ENCODE results near the gene LRG1.
"Not testable (repeated sequence)": the region's sequence is repeated elsewhere in the genome, so short reads cannot be mapped to it uniquely, and the experiment has no call there.

Gene LRG1

DNA sequence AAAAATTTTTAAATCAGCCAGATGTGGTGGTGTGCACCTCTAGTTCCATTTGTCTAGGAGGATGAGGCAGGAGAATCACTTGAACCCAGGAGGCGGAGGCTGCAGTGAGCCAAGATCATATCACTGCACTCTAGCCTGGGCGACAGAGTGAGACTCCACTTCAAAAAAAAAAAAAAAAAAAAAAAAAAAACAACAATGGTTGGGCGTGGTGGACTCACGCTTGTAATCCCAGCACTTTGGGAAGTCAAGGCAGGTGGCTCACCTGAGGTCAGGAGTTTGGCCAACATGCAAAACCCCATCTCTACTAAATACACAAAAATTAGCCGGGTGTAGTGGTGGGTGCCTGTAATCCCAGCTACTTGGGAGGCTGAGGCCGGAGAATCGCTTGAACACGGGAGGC is 12.5 kb downstream of the LRG1 start:
- DNase-seq (ENCODE audit: low read depth in 2 of 2) = not testable (repeated sequence)

DNA sequence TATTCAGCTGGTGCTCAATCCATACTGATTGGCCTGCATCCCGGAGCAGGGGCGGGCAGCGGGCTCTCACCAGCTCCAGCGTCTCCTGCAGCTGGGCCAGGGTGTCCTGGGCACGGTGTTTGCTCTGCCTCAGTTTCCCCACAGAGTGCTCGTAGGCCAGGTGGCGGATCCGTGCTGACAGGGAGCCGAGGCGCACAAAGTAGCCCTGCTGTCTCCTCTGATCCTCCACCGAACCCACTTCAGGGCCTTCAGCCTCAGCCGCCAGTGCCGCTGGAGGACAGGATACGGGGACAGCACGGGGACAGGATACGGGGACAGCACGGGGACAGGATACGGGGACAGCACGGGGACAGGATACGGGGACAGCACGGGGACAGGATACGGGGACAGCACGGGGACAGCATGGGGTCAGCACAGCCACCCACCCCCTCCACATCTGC is 14.3 kb downstream of the LRG1 start:
- no peak for DNase-seq (ENCODE audit: low read depth in 2 of 2)

DNA sequence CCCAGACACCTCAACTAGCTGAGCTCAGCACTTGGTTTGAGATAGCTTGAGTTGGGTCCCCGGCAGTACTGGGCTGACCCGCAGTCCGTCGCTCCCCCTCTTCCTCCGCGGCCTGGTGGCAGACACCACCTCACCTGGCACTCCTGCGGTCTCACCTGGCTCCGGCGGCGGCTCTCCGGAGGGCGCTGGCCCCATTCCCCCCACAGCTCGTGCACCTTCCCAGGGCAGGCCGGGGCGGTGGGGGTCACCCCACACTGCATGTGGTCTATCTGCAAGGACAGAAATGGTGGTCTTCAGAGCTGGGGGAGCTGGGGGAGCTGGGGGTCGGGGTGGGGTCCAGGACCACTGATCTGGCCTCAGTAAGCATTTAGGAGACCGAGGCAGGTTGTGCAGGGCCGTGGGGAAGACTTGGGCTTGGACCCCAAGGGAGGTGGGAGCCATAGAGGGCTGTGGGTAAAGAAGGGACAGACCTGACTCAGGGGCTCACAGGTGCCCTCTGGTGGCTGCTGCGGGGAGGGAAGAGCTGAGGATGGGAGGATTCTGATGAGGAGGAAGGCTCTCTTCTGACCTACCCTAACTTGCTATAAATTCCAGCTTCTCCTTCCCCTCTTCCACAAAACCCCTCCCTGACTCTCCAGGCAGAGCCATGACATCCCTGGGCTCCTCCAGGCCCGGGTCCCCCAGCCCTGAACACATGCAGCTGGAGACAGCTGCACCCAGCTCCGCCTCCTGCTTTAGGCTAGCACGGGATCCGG is 14.9 kb downstream of the LRG1 start:
- DNase-seq (ENCODE audit: low read depth in 2 of 2) = peak; percentile 40 to 41

DNA sequence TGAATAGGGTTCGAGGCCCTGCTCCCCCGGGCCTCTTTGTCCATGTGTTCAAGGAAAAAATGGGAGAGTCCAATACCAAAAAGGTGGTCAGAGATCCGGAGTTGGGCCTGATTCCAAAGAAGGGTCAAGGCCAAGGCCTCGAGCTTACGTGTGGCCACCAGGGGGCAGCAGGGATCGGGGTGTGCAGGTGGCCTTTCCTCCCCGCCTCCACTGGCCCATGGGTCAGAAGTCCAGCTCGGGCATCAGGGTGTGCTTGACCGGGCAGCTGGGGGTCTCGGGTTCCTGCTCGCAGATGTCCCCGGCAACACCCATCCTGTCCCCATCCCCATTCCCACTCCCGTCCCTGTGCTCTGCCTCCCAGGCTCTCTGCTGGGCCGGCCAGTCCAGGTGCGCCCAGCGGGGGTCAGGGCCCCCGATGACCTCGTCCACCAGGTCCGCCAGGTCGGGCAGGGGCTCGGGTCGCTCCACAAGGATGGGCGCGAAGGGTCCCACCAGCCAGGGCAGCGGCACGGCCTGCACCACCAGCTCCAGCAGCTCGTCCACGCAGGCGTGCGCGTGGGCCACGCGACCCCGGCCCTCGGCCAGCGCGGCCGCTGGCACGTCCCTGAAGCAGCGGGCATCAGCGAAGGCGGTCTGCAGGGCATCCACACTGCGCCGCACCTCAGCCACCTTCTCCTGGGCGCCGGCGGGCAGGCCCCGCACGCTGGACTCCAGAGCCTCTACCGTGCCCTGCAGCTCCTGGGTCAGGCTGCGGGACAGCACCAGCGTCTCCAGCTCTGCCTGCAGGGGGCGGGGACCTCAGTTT is 16.3 kb downstream of the LRG1 start:
- DNase-seq (ENCODE audit: low read depth in 2 of 2) = no peak

DNA sequence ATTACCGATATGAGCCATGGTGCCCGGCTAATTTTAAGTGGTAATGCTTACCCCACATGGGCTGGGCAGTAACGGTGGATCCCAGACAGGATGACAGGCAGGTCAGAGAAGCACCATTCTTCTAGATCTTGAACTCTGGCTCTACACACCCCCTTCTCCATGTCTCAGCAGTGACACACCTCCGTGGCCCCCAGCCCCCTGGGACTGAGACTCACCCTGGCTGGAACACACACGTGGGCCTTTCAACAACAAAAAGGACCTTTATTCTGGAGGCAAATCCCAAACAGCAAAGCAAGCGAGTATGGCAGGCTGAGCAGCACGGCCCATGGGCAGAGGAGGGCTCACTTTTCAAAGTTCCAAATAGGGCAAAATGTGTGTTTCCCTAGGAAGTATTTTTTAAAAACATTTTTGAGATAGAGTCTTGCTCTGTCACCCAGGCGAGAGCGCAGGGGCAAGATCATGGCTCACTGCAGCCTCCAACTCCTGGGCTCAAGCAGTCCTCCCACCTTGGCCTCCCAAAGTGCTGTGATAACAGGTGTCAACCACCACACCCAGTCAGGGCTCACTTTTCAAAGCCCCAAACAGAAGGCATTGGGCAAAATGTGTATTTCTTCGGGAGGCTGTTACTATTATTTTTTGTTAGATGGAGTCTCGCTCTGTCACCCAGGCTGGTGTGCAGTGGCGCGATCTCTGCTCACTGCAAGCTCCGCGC is 17.4 kb downstream of the LRG1 start:
- no peak for DNase-seq (ENCODE audit: low read depth in 2 of 2)

DNA sequence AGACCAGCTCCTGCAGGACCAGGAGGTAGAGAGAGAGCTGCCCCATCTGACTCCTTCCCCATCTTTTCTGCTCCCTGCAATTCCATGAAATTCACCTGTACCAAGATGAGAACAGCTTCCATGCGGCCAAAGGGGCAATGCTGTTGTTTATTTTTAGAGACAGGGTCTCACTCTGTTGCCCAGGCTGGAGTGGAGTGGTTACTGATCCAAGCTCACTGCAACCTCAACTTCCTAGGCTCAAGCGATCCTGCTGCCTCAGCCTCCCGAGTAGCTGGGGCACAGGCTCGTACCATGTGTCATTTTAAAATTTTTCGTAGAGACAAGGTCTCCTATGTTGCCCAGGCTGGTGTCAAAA is 18.0 kb downstream of the LRG1 start:
- no peak for DNase-seq (ENCODE audit: low read depth in 2 of 2)

DNA sequence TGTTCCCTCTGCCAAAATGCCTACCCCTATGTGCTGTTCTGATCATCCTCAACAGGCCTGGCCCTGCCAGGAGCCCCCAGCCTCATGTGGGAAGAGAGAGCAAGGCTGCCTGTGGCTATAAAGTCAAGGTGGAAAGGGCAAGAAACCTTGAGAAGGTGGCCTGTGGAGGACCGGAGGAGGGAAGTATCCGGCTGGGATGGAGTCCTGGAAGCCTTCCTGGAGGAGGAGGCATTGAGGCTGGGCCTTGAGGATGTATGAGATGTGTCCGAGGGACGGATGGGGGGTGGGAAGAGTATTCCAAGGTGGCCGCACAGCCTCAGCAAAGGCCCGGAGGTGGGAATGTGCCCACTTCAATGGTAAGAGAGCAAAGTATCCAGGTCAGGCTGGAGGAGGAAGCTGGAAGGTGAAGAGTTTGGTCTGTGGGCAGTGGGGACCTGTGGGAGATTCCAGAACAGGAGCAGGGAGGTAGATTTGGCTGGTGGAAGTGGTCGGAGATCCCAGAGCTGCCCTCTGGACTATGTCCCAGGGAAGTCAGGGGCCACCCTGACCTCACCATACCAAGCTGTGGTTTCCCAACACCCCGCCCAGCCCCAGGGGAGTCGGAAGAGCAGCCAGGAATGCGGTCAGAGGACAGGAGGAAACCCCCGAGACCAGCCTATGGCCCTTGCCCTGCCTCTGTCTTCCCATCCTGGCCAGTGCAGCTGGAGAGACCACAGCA is 18.5 kb downstream of the LRG1 start:
- DNase-seq (ENCODE audit: low read depth in 2 of 2) = no peak

DNA sequence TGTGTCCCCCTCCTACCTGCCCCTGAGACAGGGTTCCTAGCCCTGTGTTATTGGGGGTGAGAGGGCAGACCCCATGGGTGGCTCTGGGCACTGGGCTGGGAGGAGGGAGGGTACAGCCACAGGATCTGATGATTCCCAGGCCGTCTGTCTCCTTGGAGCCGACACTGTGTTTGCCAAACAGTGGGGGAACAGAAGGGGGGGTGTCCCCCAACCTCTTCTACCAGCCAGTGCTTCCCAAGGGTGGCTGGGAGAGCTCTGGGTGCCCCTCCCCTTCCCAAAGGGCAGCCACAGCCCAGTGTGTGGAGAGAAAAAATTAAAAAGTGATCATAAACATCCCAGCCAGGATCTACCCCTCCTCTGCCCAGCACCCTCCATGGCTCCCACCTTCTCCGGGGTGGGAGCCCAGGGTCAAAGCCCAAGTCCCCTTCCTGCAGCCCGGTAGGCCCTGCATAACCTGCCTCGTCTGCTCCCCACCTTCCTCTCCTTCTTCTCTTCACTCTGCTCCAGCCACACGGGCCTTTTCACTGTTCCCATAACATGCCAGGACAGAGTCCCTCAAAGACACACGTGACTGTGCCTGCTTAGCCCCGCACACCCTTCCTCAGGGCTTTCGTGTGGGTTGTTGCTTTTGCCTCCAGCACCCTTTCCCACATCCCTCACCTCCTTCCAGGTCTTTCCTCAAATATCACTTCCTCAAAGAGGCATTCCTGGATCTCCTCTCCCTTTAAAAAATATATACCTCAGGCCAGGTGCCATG is 20.1 kb downstream of the LRG1 start:
- DNase-seq (ENCODE audit: low read depth in 2 of 2) = no peak

DNA sequence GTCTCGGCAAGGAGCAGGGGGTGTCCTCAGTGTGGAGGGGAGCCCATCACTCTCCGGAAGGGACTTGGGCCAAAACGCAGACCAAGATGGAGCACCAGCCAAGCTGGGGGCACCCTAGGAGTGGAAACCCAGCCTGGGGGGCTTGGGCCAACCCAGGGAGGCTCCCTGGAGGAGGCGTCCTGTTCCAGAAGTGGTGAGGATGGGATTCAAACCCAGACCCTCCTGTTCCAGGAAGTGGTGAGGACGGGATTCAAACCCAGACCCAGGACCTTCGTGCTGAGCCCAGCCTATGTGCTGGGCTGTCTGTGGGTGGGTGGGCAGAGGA is 20.7 kb downstream of the LRG1 start:
- no peak for DNase-seq (ENCODE audit: low read depth in 2 of 2)

DNA sequence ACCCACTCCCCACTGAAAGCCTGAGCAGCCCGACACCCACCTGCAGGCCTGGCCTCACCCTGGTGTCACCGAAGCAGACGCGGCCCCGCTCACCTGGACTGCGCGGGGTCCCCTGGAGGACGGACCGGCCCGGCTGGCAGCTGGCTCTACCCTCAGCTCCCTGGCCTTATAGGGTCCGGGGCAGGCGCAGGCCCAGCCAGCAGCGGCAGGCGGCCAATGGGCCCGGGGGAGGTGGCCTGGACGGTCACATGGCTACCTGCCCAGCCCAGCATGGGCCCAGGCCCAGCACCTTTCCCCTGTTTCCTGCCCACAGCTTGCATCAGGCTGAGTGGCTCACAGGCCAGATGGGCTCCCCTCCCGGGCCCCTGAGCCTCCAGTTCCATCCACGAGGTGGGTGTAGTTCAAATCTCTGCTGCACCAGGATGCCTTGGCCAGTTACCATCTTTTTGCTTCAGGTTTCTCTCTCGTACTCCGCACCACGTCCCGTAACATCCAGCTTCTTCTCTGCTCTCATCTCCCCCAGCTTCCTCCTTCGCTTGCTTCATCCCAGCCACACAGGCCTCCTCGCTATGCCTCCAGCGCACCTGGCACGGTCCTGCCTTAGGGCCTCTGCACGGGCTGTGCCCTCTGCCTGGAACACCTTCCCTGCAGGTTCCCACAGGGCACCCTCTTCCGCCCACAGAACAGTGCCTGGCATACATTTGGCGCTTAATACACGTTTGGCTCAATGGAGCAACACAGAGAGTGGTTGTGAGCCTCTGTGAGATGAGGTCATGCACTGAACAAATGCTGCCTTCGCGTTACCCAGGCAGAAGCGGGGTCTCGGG is 21.3 kb downstream of the LRG1 start, which contains the start of gene PLIN4:
Gene PLIN4 (minus strand): TSS at position 142 of the 827 bp plus-strand sequence. CDS start 214 bp downstream, outside the sequence.
- DNase-seq (ENCODE audit: low read depth in 2 of 2) = no peak

DNA sequence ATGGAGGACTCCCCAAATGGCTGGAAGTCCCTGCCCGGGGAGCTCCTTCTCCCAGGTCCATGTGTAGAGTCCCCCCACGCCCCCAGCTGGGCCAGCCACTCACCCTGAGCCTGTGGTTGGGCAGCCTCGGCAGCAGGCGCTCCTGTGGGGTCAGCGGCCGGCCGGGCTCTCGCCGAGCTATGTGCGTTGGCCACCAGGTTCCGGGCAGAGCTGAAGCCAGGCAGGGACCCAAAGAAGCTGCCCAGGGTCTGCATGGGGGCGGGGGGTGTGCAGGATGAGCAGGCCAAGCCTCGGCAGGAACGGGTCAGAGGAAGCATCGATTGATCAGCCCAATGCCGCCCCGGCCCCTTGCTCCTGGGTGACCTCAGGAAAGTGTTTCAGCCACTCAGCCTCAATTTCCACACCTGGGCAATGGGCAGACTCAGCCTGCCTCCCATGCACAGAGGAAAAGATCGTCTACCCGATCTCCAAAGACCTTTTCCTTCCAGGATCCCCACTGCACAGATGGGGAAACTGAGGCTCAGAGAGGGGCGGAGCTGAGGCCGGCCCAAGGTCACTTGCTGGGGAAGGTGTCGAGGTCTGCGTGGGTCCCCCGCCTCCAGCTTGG is 22.3 kb downstream of the LRG1 start:
- DNase-seq (ENCODE audit: low read depth in 2 of 2) = no peak

DNA sequence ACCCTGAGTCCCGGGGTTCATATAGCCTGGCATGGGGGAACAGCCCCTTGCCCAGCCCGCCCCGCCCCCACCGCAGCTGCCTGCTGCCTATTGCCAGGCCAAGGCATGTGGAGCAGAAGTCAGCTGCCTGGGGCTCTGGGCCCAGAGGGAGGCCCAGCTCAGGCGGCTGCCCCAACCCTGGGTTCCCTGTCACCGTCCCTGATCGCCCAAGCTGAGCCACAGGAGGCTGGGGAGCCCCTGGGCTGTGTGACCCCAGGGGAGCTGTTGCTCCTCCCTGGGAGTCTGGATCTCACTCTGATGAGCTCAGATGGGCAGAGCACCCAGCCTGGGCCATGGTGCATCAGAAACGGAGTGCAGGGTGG is 22.9 kb downstream of the LRG1 start:
- no peak for DNase-seq (ENCODE audit: low read depth in 2 of 2)

DNA sequence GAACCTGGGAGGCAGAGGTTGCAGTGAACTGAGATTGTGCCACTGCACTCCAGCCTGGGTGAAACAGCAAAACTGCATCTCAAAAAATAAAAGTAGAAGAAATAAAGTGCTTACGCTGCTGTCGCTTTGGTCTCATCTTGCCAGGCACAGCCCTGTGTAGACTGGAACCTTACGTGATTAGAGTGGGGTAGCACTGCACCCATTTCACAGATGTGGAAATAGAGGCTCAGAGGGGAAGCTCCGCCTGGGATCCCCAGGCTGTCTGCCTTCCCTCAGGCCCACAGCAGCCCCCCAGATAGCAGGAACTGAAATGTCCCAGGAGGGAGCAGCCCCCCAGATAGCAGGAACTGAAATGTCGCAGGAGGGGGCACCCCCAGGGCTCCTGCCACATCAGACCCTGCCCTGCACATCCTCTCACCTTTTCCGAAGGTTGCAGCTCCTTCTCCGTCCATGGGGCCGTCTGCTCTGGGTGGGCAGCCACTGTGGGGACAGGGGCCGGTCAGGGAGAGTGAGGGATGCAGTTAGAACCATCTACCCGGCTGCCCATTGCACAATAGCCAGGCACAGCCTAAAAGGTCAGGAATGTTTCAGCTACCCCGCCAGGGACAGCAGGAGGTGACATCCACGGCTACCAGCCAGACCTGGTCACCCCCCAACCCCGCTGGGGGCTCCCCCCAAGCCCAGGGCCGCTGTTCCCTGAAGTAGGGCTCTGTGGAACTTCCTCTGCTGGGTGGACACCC is 23.5 kb downstream of the LRG1 start:
- DNase-seq (ENCODE audit: low read depth in 2 of 2) = no peak

DNA sequence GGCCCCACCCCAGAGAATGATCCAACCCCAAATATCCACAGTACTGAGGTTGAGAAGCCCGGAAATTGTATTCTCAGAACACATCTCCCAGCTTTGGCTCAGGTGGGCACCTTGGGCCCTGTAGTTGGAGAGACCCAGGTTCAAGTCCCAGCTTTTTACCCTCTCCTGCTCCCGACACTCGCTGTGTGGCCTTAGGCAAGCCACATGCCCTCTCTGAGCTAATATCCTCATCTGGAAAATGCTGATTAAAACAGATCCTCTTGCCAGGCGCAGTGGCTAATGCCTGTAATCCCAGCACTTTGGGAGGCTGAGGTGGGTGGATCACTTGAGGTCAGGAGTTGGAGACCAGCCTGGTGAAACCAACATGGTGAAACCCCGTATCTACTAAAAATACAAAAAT is 24.1 kb downstream of the LRG1 start:
- no peak for DNase-seq (ENCODE audit: low read depth in 2 of 2)

DNA sequence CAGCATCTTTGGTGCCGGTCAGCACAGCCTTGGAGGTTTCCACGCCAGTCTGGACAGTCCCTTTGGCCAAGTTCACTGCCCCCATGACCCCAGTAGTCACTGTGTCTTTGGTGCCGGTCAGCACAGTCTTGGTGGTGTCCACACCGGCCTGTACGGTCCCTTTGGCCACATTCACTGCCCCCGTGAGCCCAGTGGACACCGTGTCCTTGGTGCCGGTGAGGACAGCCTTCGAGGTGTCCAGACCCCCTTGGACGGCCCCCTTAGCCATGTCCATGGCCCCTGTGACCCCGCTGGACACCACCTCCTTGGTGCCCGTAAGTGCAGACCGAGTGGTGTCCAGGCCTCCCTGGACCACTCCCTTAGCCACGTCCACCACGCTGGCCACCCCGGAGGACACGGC is 26.6 kb downstream of the LRG1 start:
- DNase-seq (ENCODE audit: low read depth in 2 of 2) = no peak

DNA sequence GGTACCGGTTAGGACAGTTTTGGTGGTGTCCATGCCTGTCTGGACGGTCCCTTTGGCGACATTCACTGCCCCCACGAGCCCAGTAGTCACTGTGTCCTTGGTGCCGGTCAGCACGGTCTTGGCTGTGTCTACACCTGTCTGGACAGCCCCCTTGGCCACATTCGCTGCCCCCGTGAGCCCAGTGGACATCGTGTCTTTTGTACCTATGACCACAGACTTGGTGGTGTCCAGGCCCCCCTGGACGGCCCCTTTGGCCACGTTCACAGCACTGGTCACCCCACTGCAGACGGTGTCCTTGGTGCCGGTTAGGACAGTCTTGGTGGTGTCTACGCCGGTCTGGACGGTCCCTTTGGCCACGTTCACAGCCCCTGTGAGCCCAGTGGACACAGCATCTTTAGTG is 27.8 kb downstream of the LRG1 start:
- no peak for DNase-seq (ENCODE audit: low read depth in 2 of 2)

DNA sequence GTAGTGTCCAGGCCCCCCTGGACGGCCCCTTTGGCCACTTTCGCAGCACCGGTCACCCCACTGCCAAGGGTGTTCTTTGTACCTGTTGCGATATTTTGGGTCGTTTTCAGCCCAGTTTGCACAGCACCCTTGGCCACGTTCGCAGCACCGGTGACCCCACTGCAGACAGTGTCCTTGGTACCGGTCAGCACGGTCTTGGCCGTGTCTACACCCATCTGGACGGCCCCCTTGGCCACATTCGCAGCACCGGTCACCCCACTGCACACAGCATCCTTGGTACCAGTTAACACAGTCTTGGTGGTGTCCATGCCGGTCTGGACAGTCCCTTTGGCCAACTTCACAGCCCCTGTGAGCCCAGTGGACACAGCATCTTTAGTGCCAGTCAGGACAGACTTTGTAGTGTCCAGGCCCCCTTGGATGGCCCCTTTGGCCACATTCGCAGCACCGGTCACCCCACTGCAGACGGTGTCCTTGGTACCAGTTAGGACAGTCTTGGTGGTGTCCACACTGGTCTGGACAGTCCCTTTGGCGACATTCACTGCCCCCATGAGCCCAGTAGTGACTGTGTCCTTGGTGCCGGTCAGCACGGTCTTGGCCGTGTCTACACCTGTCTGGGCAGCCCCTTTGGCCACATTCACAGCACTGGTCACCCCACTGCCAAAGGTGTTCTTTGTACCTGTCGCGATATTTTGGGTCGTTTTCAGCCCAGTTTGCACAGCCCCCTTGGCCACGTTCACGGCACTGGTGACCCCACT is 28.4 kb downstream of the LRG1 start:
- DNase-seq (ENCODE audit: low read depth in 2 of 2) = no peak

DNA sequence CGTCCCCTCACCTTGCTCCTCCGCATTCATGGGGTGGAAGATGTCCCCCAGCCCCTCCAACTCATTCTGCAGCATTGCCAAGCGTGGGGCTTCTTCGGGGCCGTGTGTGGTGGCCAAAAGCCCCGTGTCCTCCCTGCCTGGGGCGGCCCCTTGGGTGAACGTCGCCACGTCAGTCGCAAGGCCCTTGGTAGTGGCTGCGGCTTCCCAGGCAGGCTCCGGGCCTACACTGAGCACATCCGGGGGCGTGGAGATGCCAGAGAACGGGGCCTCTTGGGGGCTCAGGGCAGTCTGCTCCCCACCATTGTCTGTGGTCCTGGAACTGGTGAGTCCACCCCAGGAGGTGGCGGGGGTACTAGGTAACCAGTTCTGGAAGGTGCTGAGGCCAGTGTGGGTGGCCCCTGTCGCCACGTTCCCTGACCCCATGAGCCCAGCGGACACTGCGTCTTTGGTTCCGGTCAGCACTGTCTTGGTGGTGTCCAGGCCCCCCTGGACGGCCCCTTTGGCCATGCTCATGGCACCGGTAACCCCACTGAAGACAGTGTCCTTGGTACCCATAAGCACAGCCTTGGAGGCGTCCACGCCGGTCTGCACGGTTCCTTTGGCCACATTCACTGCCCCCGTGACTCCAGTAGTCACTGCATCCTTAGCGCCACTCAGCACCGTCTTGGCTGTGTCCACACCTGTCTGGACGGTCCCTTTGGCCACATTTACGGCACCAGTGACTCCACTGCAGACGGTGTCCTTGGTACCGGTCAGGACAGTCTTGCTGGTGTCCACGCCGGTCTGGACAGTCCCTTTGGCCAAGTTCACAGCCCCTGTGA is 29.2 kb downstream of the LRG1 start:
- no peak for DNase-seq (ENCODE audit: low read depth in 2 of 2)
